HG02884 (cell line): ENCODE data around the gene BMS1.

Experiments
- ATAC-seq: cut with Tn5 transposase; IDR thresholded peaks from one replicate; pipeline ENCODE4 v1.9.1; 2021; ENCODE audit warnings: mild to moderate bottlenecking, moderate library complexity; ENCODE audit not compliant: unreplicated experiment

Gene BMS1

GRCh38 chr10:42882597-42882996 is 100.0 kb downstream of the BMS1 start:
- no peak for ATAC-seq
